Naive thymus-derived CD4-positive, alpha-beta T cell (primary cell): ENCODE data around the gene CFAP57. TPM values are rescaled to one million over a fixed set of nuclear protein-coding genes. Genes with fewer than 3 reads are reported as not detected.

Experiments
- ATAC-seq: fragments of 150-1000 bp; cut with Tn5 transposase; 2 replicates; pipeline ENCODE4 v1.10.0; 2021; ENCODE audit warnings: mild to moderate bottlenecking, moderate library complexity
- CTCF ChIA-PET: fragments of 350-600 bp; sonication (Branson Sonifier 250); formaldehyde crosslinking; loops from one replicate; lab custom pipeline; 2021; ENCODE audit warnings: antibody characterized with exemption; lab: Charles Lee
- POLR2A ChIA-PET: fragments of 350-600 bp; sonication (Branson Sonifier 250); formaldehyde crosslinking; loops from one replicate; lab custom pipeline; 2021; ENCODE audit warnings: antibody characterized with exemption, inconsistent platforms; lab: Charles Lee
- DNase-seq, 9 donors: peaks; one replicate each; pipeline versions ENCODE4 v3.0.0 to v3.0.0-alpha.2; 2020 to 2022; ENCODE audit warnings: mixed read lengths in 1 of 9
- H3K27ac ChIP-seq: one replicate; pipeline ENCODE4 v1.7.0; 2013; ENCODE audit warnings: mild to moderate bottlenecking, low read depth, low read length, moderate library complexity
- H3K27me3 ChIP-seq, 2 donors: one replicate each; pipeline ENCODE4 v1.7.0; 2013; ENCODE audit warnings: low read length in 2 of 2, mild to moderate bottlenecking in 2 of 2, moderate library complexity in 2 of 2; ENCODE audit not compliant: control insufficient read depth in 2 of 2, insufficient read depth in 2 of 2
- H3K36me3 ChIP-seq, 3 experiments: 1 replicate in 2 of 3; 2 replicates in 1 of 3; pipeline ENCODE4 v1.7.0; 2013; ENCODE audit warnings: low read length in 3 of 3, mild to moderate bottlenecking in 3 of 3, moderate library complexity in 1 of 3; ENCODE audit not compliant: insufficient read depth in 3 of 3, control insufficient read depth in 2 of 3
- H3K4me1 ChIP-seq, 2 donors: one replicate each; pipeline ENCODE4 v1.7.0; 2013; ENCODE audit warnings: low read length in 2 of 2, mild to moderate bottlenecking in 2 of 2, moderate library complexity in 1 of 2; ENCODE audit not compliant: control insufficient read depth in 2 of 2, insufficient read depth in 2 of 2
- H3K4me3 ChIP-seq: 2 replicates; pipeline ENCODE4 v1.7.0; 2013; ENCODE audit warnings: mild to moderate bottlenecking, low read length
- H3K9me3 ChIP-seq, 3 experiments: 1 replicate in 2 of 3; 2 replicates in 1 of 3; pipeline ENCODE4 v1.7.0; 2013; ENCODE audit warnings: low read length in 3 of 3; ENCODE audit not compliant: control insufficient read depth in 2 of 3
- H3K27ac Mint-ChIP-seq, 9 donors: one replicate each; pipeline ENCODE4 v1.8.0; 2020 to 2022; ENCODE audit warnings: mixed read lengths in 9 of 9, mild to moderate bottlenecking in 8 of 9, moderate library complexity in 5 of 9, inconsistent platforms in 2 of 9
- H3K27me3 Mint-ChIP-seq, 5 donors: one replicate each; pipeline ENCODE4 v1.8.0; 2021 to 2022; ENCODE audit warnings: mixed read lengths in 5 of 5, mild to moderate bottlenecking in 1 of 5
- H3K36me3 Mint-ChIP-seq, 5 donors: one replicate each; pipeline ENCODE4 v1.8.0; 2020 to 2022; ENCODE audit warnings: mixed read lengths in 5 of 5, mild to moderate bottlenecking in 3 of 5, inconsistent platforms in 1 of 5
- H3K4me1 Mint-ChIP-seq, 7 donors: one replicate each; pipeline ENCODE4 v1.8.0; 2020 to 2022; ENCODE audit warnings: mixed read lengths in 7 of 7, mild to moderate bottlenecking in 3 of 7, inconsistent platforms in 1 of 7
- H3K4me3 Mint-ChIP-seq, 10 donors: one replicate each; pipeline ENCODE4 v1.8.0; 2020 to 2022; ENCODE audit warnings: mild to moderate bottlenecking in 10 of 10, mixed read lengths in 10 of 10, moderate library complexity in 6 of 10, inconsistent platforms in 2 of 10
- H3K9me3 Mint-ChIP-seq, 11 donors: one replicate each; pipeline ENCODE4 v1.8.0; 2020 to 2022; ENCODE audit warnings: mixed read lengths in 11 of 11, mild to moderate bottlenecking in 4 of 11, inconsistent platforms in 1 of 11, moderate library complexity in 1 of 11
- intact Hi-C, 2 donors: fragments of 100-400 bp; cut with micrococcal nuclease; formaldehyde crosslinking; loops; one replicate each; pipeline ENCODE4 v1.15.1; 2023
- polyA plus RNA-seq, 2 donors: library from polyadenylated mRNA; unstranded; fragments of 300-500 nt; fragmentation: Illumina TruSeq; gene quantifications; one replicate each; pipeline ENCODE4 v1.2.3, GENCODE V29; 2021
- total RNA-seq, 6 experiments: library from RNA in 5 of 6; stranded (reverse) in 5 of 6; gene quantifications; 1 replicate in 5 of 6; 2 replicates in 1 of 6; pipeline ENCODE4 v1.2.3 and lab custom pipeline; 2021 to 2026

The CFAP57 gene
- total and polyA plus RNA-seq, 7 experiments from 2014 or later: 0.07 TPM; not detected in 6

GRCh38 chr1:43235040-43235439 lies 62.9 kb downstream of the CFAP57 start:
- H3K27ac Mint-ChIP-seq: peak overlapping the region in 1 of 9 donors; percentile 11
- DNase-seq: no peak

GRCh38 chr1:43235451-43236121 lies 63.5 kb downstream of the CFAP57 start:
- no peaks in the 10 kb centered on the region for H3K27me3 ChIP-seq
- intact Hi-C loops: no loop called here
- H3K9me3 Mint-ChIP-seq: peaks cover 0 to 4% (median 0%) of the 10 kb centered on the region in 11 donors
- no peak overlapping the region for H3K4me3 ChIP-seq
- H3K4me1 Mint-ChIP-seq: peaks cover 0 to 14% (median 0%) of the 10 kb centered on the region in 7 donors
- no peaks in the 10 kb centered on the region for H3K9me3 ChIP-seq
- CTCF ChIA-PET: no interaction called here
- peaks cover 0 to 5% (median 3%) of the 10 kb centered on the region in 5 donors for H3K27me3 Mint-ChIP-seq
- H3K4me1 ChIP-seq: no peaks in the 10 kb centered on the region
- no peak overlapping the region for H3K27ac ChIP-seq
- DNase-seq: no peak
- no peak overlapping the region for H3K4me3 Mint-ChIP-seq
- ATAC-seq: no peak
- POLR2A ChIA-PET: no interaction called here
- no peak overlapping the region for H3K27ac Mint-ChIP-seq
- H3K36me3 Mint-ChIP-seq: peaks cover 0 to 4% (median 0%) of the 10 kb centered on the region in 5 donors
- H3K36me3 ChIP-seq: no peaks in the 10 kb centered on the region

More at GRCh38 chr1:43235040-43235439, 62.9 kb downstream of the CFAP57 start:
- Mint-ChIP-seq H3K9me3 (peaks cover 0 to 1% (median 0%) of the 10 kb centered on the region in 11 donors), H3K4me3 (no peak overlapping the region), H3K4me1 (peaks cover 0 to 14% (median 0%) of the 10 kb centered on the region in 7 donors), H3K36me3 (no peaks in the 10 kb centered on the region), H3K27me3 (peaks cover 0 to 5% (median 3%) of the 10 kb centered on the region in 5 donors)
- ChIA-PET CTCF (no interaction called here), POLR2A (no interaction called here)
- intact Hi-C loops: no loop called here
- no peak for ATAC-seq
- no peaks in the 10 kb centered on the region for H3K36me3 ChIP-seq
- H3K4me3 ChIP-seq: no peak overlapping the region
- no peaks in the 10 kb centered on the region for H3K9me3 ChIP-seq
- H3K27ac ChIP-seq: no peak overlapping the region
- H3K4me1 ChIP-seq: no peaks in the 10 kb centered on the region
- no peaks in the 10 kb centered on the region for H3K27me3 ChIP-seq

DNA sequence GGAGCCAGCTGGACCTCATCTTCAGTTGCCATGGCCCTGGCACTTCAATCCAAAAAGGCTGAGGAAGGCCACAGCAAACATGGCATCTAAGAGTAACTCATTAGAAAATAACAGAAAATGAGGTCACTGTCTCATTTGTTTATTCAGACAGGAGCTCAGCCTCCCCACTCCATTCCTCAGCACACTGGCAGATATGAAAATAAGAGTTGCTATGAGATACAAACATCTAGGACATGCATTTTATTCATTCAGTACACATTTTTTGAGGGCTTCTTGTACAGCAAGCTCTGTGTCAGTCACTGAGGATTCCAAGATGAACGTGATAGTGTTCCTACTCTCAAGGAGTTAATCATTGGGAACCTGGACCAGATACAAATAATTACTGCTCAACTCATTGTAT lies 65.0 kb downstream of the CFAP57 start:
- peaks cover 0 to 4% (median 0%) of the 10 kb centered on the region in 11 donors for H3K9me3 Mint-ChIP-seq
- H3K27ac ChIP-seq: no peak overlapping the region
- ChIA-PET POLR2A (interaction anchor here (0.5 kb wide), 1 partner anchor 108 kb away, joined by 4 read pairs; no protein-coding TSS in a partner anchor), CTCF (interaction anchor here (2.2 kb wide), 1 partner anchor 178 kb away, joined by 8 read pairs; no protein-coding TSS in a partner anchor)
- H3K4me1 ChIP-seq: no peaks in the 10 kb centered on the region
- H3K9me3 ChIP-seq: no peaks in the 10 kb centered on the region
- H3K27me3 ChIP-seq: no peaks in the 10 kb centered on the region
- H3K27me3 Mint-ChIP-seq: peaks cover 0 to 5% (median 3%) of the 10 kb centered on the region in 5 donors
- ATAC-seq: no peak
- no peak overlapping the region for H3K4me3 Mint-ChIP-seq
- peaks cover 0 to 4% (median 0%) of the 10 kb centered on the region in 5 donors for H3K36me3 Mint-ChIP-seq
- intact Hi-C loops: no loop called here
- H3K4me1 Mint-ChIP-seq: peaks cover 0 to 14% (median 0%) of the 10 kb centered on the region in 7 donors
- no peak for DNase-seq
- H3K27ac Mint-ChIP-seq: no peak overlapping the region
- no peak overlapping the region for H3K4me3 ChIP-seq
- H3K36me3 ChIP-seq: no peaks in the 10 kb centered on the region

GRCh38 chr1:43238085-43238484 lies 66.0 kb downstream of the CFAP57 start:
- H3K27me3 Mint-ChIP-seq: peaks cover 0 to 5% (median 5%) of the 10 kb centered on the region in 5 donors
- H3K4me3 Mint-ChIP-seq: no peak overlapping the region
- Histone ChIP-seq H3K9me3 (no peaks in the 10 kb centered on the region), H3K27ac (no peak overlapping the region), H3K27me3 (no peaks in the 10 kb centered on the region), H3K36me3 (no peaks in the 10 kb centered on the region), H3K4me1 (no peaks in the 10 kb centered on the region), H3K4me3 (no peak overlapping the region)
- H3K9me3 Mint-ChIP-seq: peaks cover 0 to 4% (median 0%) of the 10 kb centered on the region in 11 donors
- peak in 4 of 9 donors; percentile 2 to 34 (median 18) for DNase-seq
- CTCF ChIA-PET: interaction anchor here (0.9 to 2.2 kb wide), 2 partner anchors 177 to 180 kb away, joined by 3 to 8 read pairs; no protein-coding TSS in a partner anchor
- intact Hi-C loops: loop anchor here in 1 of 2 donors (1.0 kb wide), 2 partner anchors 120 to 176 kb away; partner anchors contain the start of gene CDC20
- H3K4me1 Mint-ChIP-seq: peaks cover 0 to 14% (median 0%) of the 10 kb centered on the region in 7 donors
- H3K27ac Mint-ChIP-seq: peak overlapping the region in 1 of 9 donors; percentile 30
- peaks cover 0 to 4% (median 0%) of the 10 kb centered on the region in 5 donors for H3K36me3 Mint-ChIP-seq
- no peak for ATAC-seq
- POLR2A ChIA-PET: no interaction called here

GRCh38 chr1:43238991-43239469 lies 66.9 kb downstream of the CFAP57 start:
- H3K4me1 ChIP-seq: no peaks in the 10 kb centered on the region
- no peak for DNase-seq
- H3K4me3 ChIP-seq: no peak overlapping the region
- H3K9me3 ChIP-seq: no peaks in the 10 kb centered on the region
- Mint-ChIP-seq H3K27ac (peak overlapping the region in 4 of 9 donors; percentile 30 to 71 (median 48)), H3K4me1 (peaks cover 0 to 14% (median 0%) of the 10 kb centered on the region in 7 donors), H3K27me3 (peaks cover 0 to 5% (median 2%) of the 10 kb centered on the region in 5 donors), H3K9me3 (peaks cover 0 to 4% (median 0%) of the 10 kb centered on the region in 11 donors), H3K4me3 (no peak overlapping the region), H3K36me3 (peaks cover 0 to 4% (median 0%) of the 10 kb centered on the region in 5 donors)
- no peaks in the 10 kb centered on the region for H3K36me3 ChIP-seq
- no peak overlapping the region for H3K27ac ChIP-seq
- intact Hi-C loops: loop anchor here in 1 of 2 donors (1.0 kb wide), 2 partner anchors 119 to 175 kb away; partner anchors contain the start of gene CDC20
- POLR2A ChIA-PET: no interaction called here
- H3K27me3 ChIP-seq: no peaks in the 10 kb centered on the region
- CTCF ChIA-PET: interaction anchor here (2.2 kb wide), 1 partner anchor 176 kb away, joined by 8 read pairs; no protein-coding TSS in a partner anchor
- no peak for ATAC-seq

DNA sequence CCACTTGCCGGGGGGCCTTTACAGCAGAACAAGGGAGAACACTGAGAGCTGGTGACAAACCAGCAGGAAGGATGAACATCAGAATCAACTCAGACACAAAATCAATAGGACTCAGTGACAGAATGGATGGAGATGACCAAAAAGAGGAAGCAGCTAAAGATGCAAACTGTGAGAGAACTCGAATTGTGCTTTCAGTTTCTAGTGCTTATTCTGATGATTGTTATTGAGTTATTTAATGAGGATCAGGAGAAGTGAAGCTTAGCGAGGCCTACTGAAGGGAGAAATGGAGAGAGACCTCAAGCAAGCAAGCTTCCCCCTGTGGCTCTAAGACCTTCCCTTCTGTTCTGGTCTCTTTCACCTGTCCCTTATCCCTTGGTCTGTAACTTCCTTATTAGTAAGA lies 67.4 kb downstream of the CFAP57 start:
- Mint-ChIP-seq H3K4me3 (no peak overlapping the region), H3K4me1 (peaks cover 0 to 14% (median 0%) of the 10 kb centered on the region in 7 donors), H3K36me3 (peaks cover 0 to 4% (median 0%) of the 10 kb centered on the region in 5 donors), H3K27me3 (peaks cover 0 to 5% (median 2%) of the 10 kb centered on the region in 5 donors), H3K27ac (peak overlapping the region in 1 of 9 donors; percentile 71), H3K9me3 (peaks cover 0 to 4% (median 0%) of the 10 kb centered on the region in 11 donors)
- intact Hi-C loops: no loop called here
- no peak overlapping the region for H3K4me3 ChIP-seq
- CTCF ChIA-PET: no interaction called here
- no peak overlapping the region for H3K27ac ChIP-seq
- H3K4me1 ChIP-seq: no peaks in the 10 kb centered on the region
- POLR2A ChIA-PET: no interaction called here
- no peak for DNase-seq
- H3K36me3 ChIP-seq: no peaks in the 10 kb centered on the region
- H3K27me3 ChIP-seq: no peaks in the 10 kb centered on the region
- H3K9me3 ChIP-seq: no peaks in the 10 kb centered on the region
- ATAC-seq: peak; percentile 47
